IMR-90 (cell line): ENCODE measurements around the gene RHOF. TPM values are rescaled to one million over a fixed set of nuclear protein-coding genes. Genes with fewer than 3 reads are reported as not detected.

Source experiments
- ATAC-seq: fragments of 200-7000 bp; cut with Tn5 transposase; 2 replicates; pipeline ENCODE4 v1.9.1; 2020; ENCODE audit warnings: low read depth, mild to moderate bottlenecking, moderate library complexity
- BruUV-seq: library from RNA; stranded (reverse); fragments of 400-500 nt; replicated peaks from 2 replicates; lab custom pipeline; 2021; lab: Mats Ljungman, UMichigan
- CTCF ChIA-PET: fragments of 300-600 bp; formaldehyde crosslinking; extraction: SDS; loops from one replicate; lab custom pipeline; 2021; ENCODE audit warnings: antibody characterized with exemption; lab: Yijun Ruan, JAX
- POLR2A ChIA-PET: fragments of 300-600 bp; sonication (Branson Sonifier 250); formaldehyde crosslinking; loops from one replicate; lab custom pipeline; 2022; ENCODE audit warnings: antibody characterized with exemption; ENCODE audit not compliant: unreplicated experiment; lab: Charles Lee
- DNase-seq: peaks from one replicate; pipeline ENCODE4 v3.0.0; 2013
- H2AFZ ChIP-seq: replicated peaks from 2 replicates; pipeline ENCODE3; 2013; ENCODE audit warnings: low read length, mild to moderate bottlenecking; ENCODE audit not compliant: poor library complexity
- H2AK5ac ChIP-seq: 2 replicates; pipeline ENCODE4 v1.6.1; 2013; ENCODE audit warnings: low read depth, low read length, inconsistent platforms
- H2AK9ac ChIP-seq: replicated peaks from 2 replicates; pipeline ENCODE3; 2013; ENCODE audit warnings: mild to moderate bottlenecking, low read depth, low read length, moderate library complexity; ENCODE audit not compliant: poor library complexity
- H2BK120ac ChIP-seq: 2 replicates; pipeline ENCODE4 v1.6.1; 2013; ENCODE audit warnings: low read depth, low read length, inconsistent platforms
- H2BK15ac ChIP-seq: 3 replicates; pipeline ENCODE4 v1.6.1; 2013; ENCODE audit warnings: low read depth, low read length, inconsistent platforms
- H2BK20ac ChIP-seq: 2 replicates; pipeline ENCODE4 v1.6.1; 2013; ENCODE audit warnings: low read depth, mild to moderate bottlenecking, inconsistent platforms, low read length, moderate library complexity
- H2BK5ac ChIP-seq: 2 replicates; pipeline ENCODE4 v1.6.1; 2013; ENCODE audit warnings: mild to moderate bottlenecking, low read depth, low read length, inconsistent platforms; ENCODE audit not compliant: poor library complexity, severe bottlenecking
- H3K14ac ChIP-seq: replicated peaks from 2 replicates; pipeline ENCODE4 v1.6.1; 2013; ENCODE audit warnings: low read depth, low read length, inconsistent platforms
- H3K18ac ChIP-seq: 2 replicates; pipeline ENCODE4 v1.6.1; 2013; ENCODE audit warnings: low read depth, low read length, control low read depth
- H3K23ac ChIP-seq: 2 replicates; pipeline ENCODE4 v1.6.1; 2013; ENCODE audit warnings: low read depth, low read length, inconsistent platforms
- H3K27ac ChIP-seq: 2 replicates; pipeline ENCODE4 v1.5.1; 2013; ENCODE audit warnings: mild to moderate bottlenecking, control low read depth, low read length; ENCODE audit not compliant: insufficient read depth
- H3K27me3 ChIP-seq: 2 replicates; pipeline ENCODE4 v1.6.1; 2013; ENCODE audit warnings: low read length; ENCODE audit not compliant: control insufficient read depth, insufficient read depth
- H3K36me3 ChIP-seq: 2 replicates; pipeline ENCODE4 v1.6.1; 2013; ENCODE audit warnings: low read length, mixed read lengths; ENCODE audit not compliant: control insufficient read depth, insufficient read depth
- H3K4ac ChIP-seq: 2 replicates; pipeline ENCODE4 v1.6.1; 2013; ENCODE audit warnings: low read depth, low read length, inconsistent platforms
- H3K4me1 ChIP-seq: 2 replicates; pipeline ENCODE4 v1.6.1; 2013; ENCODE audit warnings: low read length, mixed read lengths; ENCODE audit not compliant: control insufficient read depth, insufficient read depth
- H3K4me2 ChIP-seq: 2 replicates; pipeline ENCODE4 v1.6.1; 2013; ENCODE audit warnings: low read depth, mild to moderate bottlenecking, control low read depth, low read length, moderate library complexity
- H3K4me3 ChIP-seq: 2 replicates; pipeline ENCODE4 v1.5.1; 2013; ENCODE audit warnings: low read depth, mild to moderate bottlenecking, control low read depth, low read length, moderate library complexity; ENCODE audit not compliant: insufficient read depth
- H3K56ac ChIP-seq: 2 replicates; pipeline ENCODE4 v1.6.1; 2013; ENCODE audit warnings: low read length, inconsistent platforms; ENCODE audit not compliant: insufficient read depth; ENCODE audit errors: extremely low read depth
- H3K79me1 ChIP-seq, 2 experiments: 2 replicates each; pipeline ENCODE4 v1.6.1; 2013; ENCODE audit warnings: low read length in 2 of 2, inconsistent platforms in 1 of 2, low read depth in 1 of 2
- H3K9ac ChIP-seq: 2 replicates; pipeline ENCODE4 v1.6.1; 2013; ENCODE audit warnings: low read depth, low read length, control low read depth
- H3K9me1 ChIP-seq: 2 replicates; pipeline ENCODE4 v1.6.1; 2013; ENCODE audit warnings: low read length, inconsistent platforms; ENCODE audit not compliant: insufficient read depth
- H3K9me3 ChIP-seq: 2 replicates; pipeline ENCODE4 v1.6.1; 2013; ENCODE audit warnings: low read length; ENCODE audit not compliant: control insufficient read depth, insufficient read depth
- H4K20me1 ChIP-seq: 2 replicates; pipeline ENCODE4 v1.6.1; 2013; ENCODE audit warnings: low read length, inconsistent platforms; ENCODE audit not compliant: insufficient read depth
- H4K5ac ChIP-seq: 2 replicates; pipeline ENCODE4 v1.6.1; 2013; ENCODE audit warnings: mild to moderate bottlenecking, low read depth, low read length, control low read depth
- H4K8ac ChIP-seq, 2 experiments: 2 replicates each; pipeline ENCODE4 v1.6.1; 2013; ENCODE audit warnings: low read depth in 2 of 2, low read length in 2 of 2, control low read depth in 1 of 2, inconsistent platforms in 1 of 2
- H4K91ac ChIP-seq: 2 replicates; pipeline ENCODE4 v1.6.1; 2013; ENCODE audit warnings: low read depth, low read length, inconsistent platforms; ENCODE audit not compliant: insufficient read depth
- MAFK ChIP-seq: IDR thresholded peaks from 2 replicates; pipeline ENCODE4 v1.6.1; 2012; ENCODE audit warnings: low read depth, low read length, improper control_type of control experiment
- MAZ ChIP-seq: IDR thresholded peaks from 2 replicates; pipeline ENCODE4 v1.6.1; 2012; ENCODE audit warnings: low read depth, mild to moderate bottlenecking, low read length, improper control_type of control experiment, moderate library complexity, borderline replicate concordance
- NFE2L2 ChIP-seq: fragments of 150-350 bp; IDR thresholded peaks from 2 replicates; pipeline ENCODE4 v1.6.1; 2016; ENCODE audit warnings: low read depth, mild to moderate bottlenecking, low read length
- POLR2A ChIP-seq: IDR thresholded peaks from 2 replicates; pipeline ENCODE4 v1.6.1; 2012; ENCODE audit warnings: mild to moderate bottlenecking, low read depth, low read length
- SMC3 ChIP-seq: fragments of 150-350 bp; IDR thresholded peaks from 2 replicates; pipeline ENCODE4 v1.6.1; 2016; ENCODE audit warnings: low read depth, mild to moderate bottlenecking, antibody characterized with exemption, low read length, moderate library complexity
- WGBS, 2 experiments: methylation state at CpG; one replicate each; pipeline versions ENCODE4 v1.1.5 to v1.1.7; 2013; ENCODE audit warnings: missing lambda C conversion rate in 2 of 2; ENCODE audit not compliant: insufficient read length in 1 of 2; ENCODE audit errors: extremely low coverage in 2 of 2; 5-methylcytosine and 5-hydroxymethylcytosine counted together
- dilution Hi-C: fragments of 300-500 bp; cut with HindIII; formaldehyde crosslinking; loops from one replicate; pipeline ENCODE4 v1.14.3; 2018; ENCODE audit warnings: low sequenced_read_pairs; ENCODE audit not compliant: unreplicated experiment
- in situ Hi-C: fragments of 300-500 bp; cut with MboI; formaldehyde crosslinking; loops from 3 replicates; pipeline ENCODE4 v1.14.3; 2019; ENCODE audit warnings: low sequenced_read_pairs, inconsistent platforms, mixed read lengths
- intact Hi-C: fragments of 100-400 bp; cut with micrococcal nuclease; formaldehyde crosslinking; loops from 2 replicates; pipeline ENCODE4 v1.10.0; 2022
- polyA plus RNA-seq, 3 experiments: library from polyadenylated mRNA; depleted of rRNA; stranded (reverse); fragments of >200 nt; gene quantifications; 2 replicates each; pipeline ENCODE4 v1.2.3, GENCODE V29; 2012; ENCODE audit warnings: low replicate concordance in 1 of 3
- total RNA-seq: library from RNA; depleted of rRNA; stranded (reverse); fragments of >200 nt; gene quantifications from 2 replicates; pipeline ENCODE4 v1.2.3, GENCODE V29; 2012
- TF ChIP-seq, protein P1 (sequence below): fragments of 150-350 bp; IDR thresholded peaks from 2 replicates; pipeline ENCODE4 v1.6.1; 2017; ENCODE audit warnings: mild to moderate bottlenecking, antibody characterized with exemption, low read length, low read depth

Gene RHOF
- total and polyA plus RNA-seq, 2 of the 4 experiments (the other 2 are of a cell fraction) = 3.0 to 5.1 TPM

DNA sequence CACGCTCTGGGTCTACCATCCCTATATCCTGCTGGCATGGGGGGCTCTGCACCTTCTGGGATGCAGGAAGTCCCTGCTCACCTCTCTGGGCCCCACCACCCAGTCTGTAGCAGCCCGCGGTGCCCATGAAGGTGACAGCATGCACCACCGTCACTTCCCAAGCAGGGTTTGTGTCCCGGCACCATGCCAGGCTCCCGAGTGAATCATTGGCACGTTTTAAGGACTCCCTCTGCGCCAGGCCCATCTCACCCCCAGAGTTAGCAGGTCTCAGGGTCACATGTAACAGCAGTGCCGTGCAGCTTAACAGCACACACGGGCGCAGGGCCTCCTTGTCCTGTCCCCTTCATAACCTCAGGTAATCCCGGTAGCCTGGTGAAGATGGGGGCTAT, 30.2 kb upstream of the RHOF start:
- H3K14ac ChIP-seq = no peak overlapping the region
- no peak overlapping the region for H2BK20ac ChIP-seq
- no peak overlapping the region for H3K23ac ChIP-seq
- no peak for DNase-seq
- ChIA-PET POLR2A (no interaction called here), CTCF (no interaction called here)
- intact Hi-C loops = no loop called here
- H3K9me3 ChIP-seq = no peaks in the 10 kb centered on the region
- no peak overlapping the region for H3K4me2 ChIP-seq
- no peak overlapping the region for H3K4ac ChIP-seq
- no peak overlapping the region for H4K8ac ChIP-seq
- H2AFZ ChIP-seq = no peak overlapping the region
- no peak overlapping the region for H3K4me3 ChIP-seq
- peaks cover 68% of the 10 kb centered on the region for H3K36me3 ChIP-seq
- 98% methylated on average over 4 of the region's 12 CpGs; no CpG with 5 or more reads in 1 of the 2 experiments for WGBS, 2 experiments
- TF ChIP-seq, protein P1, sequence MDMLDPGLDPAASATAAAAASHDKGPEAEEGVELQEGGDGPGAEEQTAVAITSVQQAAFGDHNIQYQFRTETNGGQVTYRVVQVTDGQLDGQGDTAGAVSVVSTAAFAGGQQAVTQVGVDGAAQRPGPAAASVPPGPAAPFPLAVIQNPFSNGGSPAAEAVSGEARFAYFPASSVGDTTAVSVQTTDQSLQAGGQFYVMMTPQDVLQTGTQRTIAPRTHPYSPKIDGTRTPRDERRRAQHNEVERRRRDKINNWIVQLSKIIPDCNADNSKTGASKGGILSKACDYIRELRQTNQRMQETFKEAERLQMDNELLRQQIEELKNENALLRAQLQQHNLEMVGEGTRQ = no peak
- TF ChIP-seq NFE2L2 (no peak), MAZ (no peak), POLR2A (no peak), SMC3 (no peak), MAFK (no peak)
- no peak overlapping the region for H3K9ac ChIP-seq
- H4K20me1 ChIP-seq = peaks cover 4% of the 10 kb centered on the region
- no peak overlapping the region for H4K5ac ChIP-seq
- H2BK15ac ChIP-seq = no peak overlapping the region
- no peak overlapping the region for H3K56ac ChIP-seq
- no peaks in the 10 kb centered on the region for H3K9me1 ChIP-seq
- no peak overlapping the region for H4K91ac ChIP-seq
- no peak overlapping the region for H3K27ac ChIP-seq
- dilution Hi-C loops = no loop called here
- H2BK120ac ChIP-seq = no peak overlapping the region
- H2AK9ac ChIP-seq = no peak overlapping the region
- no peak overlapping the region for H3K18ac ChIP-seq
- no peak overlapping the region; the same call in 1 of the 2 replicates for H2AK5ac ChIP-seq
- ATAC-seq = no peak
- in situ Hi-C loops = no loop called here
- peaks cover 19 to 63% of the 10 kb centered on the region in 2 experiments; a peak in 3 of 4 replicates for H3K79me1 ChIP-seq
- no TSS peak for BruUV-seq
- H2BK5ac ChIP-seq = no peak overlapping the region
- H3K4me1 ChIP-seq = no peaks in the 10 kb centered on the region
- no peaks in the 10 kb centered on the region for H3K27me3 ChIP-seq
